ENCODE data around the gene NCBP3. TPM values are rescaled to one million over a fixed set of nuclear protein-coding genes. Genes with fewer than 3 reads are reported as not detected.

The NCBP3 gene
- total RNA-seq, 2 donors from 2014 or later, result 23.4 to 34.2 TPM

DNA sequence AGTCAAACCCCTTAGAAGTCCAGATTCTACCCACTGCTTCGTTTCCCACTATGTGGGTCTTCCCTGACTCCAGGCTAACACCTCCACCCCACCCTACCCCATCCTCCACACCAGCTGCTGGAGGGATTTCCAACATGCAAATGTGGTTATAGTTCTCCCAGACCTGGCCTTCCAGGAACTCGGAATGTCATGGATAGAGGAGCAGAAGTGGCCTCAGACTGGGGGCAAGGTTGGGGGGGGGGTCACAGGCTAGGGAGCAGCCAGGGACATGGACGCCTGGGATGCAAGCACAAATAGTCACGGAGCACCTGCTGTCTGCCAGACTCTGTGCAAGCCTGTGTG is 44.8 kb upstream of the NCBP3 start:
- 57 to 64% methylated on average over 4 of the region's 4 CpGs for WGBS, 2 donors
- Histone ChIP-seq H3K27me3 (no peaks in the 10 kb centered on the region), H3K4me3 (no peak overlapping the region), H3K9me3 (no peaks in the 10 kb centered on the region), H3K4me1 (peaks cover 66% of the 10 kb centered on the region), H3K27ac (no peak overlapping the region), H3K36me3 (replicated peaks in 1 of 2; ENCODE audit: insufficient read depth in 1 of 2, low read depth in 2 of 2) (no peaks in the 10 kb centered on the region)
- intact Hi-C loops (cut with DNase I), result no loop called here
- no peak for ATAC-seq
- no peak for DNase-seq
- TF ChIP-seq, protein P1, sequence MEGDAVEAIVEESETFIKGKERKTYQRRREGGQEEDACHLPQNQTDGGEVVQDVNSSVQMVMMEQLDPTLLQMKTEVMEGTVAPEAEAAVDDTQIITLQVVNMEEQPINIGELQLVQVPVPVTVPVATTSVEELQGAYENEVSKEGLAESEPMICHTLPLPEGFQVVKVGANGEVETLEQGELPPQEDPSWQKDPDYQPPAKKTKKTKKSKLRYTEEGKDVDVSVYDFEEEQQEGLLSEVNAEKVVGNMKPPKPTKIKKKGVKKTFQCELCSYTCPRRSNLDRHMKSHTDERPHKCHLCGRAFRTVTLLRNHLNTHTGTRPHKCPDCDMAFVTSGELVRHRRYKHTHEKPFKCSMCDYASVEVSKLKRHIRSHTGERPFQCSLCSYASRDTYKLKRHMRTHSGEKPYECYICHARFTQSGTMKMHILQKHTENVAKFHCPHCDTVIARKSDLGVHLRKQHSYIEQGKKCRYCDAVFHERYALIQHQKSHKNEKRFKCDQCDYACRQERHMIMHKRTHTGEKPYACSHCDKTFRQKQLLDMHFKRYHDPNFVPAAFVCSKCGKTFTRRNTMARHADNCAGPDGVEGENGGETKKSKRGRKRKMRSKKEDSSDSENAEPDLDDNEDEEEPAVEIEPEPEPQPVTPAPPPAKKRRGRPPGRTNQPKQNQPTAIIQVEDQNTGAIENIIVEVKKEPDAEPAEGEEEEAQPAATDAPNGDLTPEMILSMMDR (IDR thresholded peaks at IDR 0.05), result no peak
- no peak for TF ChIP-seq POLR2A (IDR thresholded peaks at IDR 0.05)

DNA sequence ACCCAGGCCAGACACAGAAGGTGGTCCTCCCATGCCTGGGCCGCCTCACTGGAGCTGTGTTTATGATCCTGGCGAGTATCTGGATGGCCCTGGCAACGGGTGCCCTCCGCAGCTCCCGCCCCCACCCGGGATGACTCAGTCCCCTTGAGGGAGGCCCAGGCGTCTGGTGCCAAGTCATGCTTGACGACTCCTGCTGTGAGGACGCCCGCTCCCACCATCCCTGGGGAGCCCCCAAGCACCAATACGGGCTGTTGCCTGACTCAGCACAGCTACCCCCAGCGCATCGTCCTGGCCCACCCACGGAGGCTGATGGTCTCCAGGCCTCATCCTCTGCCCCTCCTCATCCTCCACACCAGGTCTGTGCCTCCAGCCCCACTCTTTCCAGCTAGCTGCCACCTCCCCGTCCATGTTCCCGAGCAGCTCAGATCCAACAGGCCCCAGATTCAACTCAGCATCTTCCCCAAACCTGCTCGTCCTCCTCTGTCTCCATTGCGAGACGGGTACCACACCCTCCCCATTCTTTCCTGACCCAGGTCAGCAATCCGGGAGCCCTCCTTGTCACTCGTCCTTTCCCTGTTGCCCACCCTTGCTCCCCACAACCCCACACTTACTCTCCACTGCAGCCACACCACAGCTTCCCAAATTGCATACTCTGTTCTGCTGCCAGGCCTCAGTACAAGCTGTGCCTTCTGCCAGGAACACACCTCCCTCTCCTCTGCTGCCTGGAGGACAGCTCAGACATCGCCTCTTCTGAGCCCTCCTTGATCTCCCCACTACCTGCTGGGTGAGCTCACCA is 44.2 kb upstream of the NCBP3 start:
- H3K9me3 ChIP-seq, result no peaks in the 10 kb centered on the region
- peaks cover 60% of the 10 kb centered on the region for H3K4me1 ChIP-seq
- WGBS, 2 donors, result 79 to 82% methylated on average over 20 to 21 of the region's 22 CpGs
- ATAC-seq (no peak), DNase-seq (peak in 3 of 4 donors; percentile 60 to 84 (median 67))
- H3K4me3 ChIP-seq, result no peak overlapping the region
- H3K27me3 ChIP-seq, result no peaks in the 10 kb centered on the region
- H3K27ac ChIP-seq, result peak overlapping the region in 1 of 4 donors; percentile 41
- intact Hi-C loops (cut with DNase I), result no loop called here
- H3K36me3 ChIP-seq (replicated peaks in 1 of 2; ENCODE audit: insufficient read depth in 1 of 2, low read depth in 2 of 2), result no peaks in the 10 kb centered on the region
- TF ChIP-seq POLR2A (IDR thresholded peaks at IDR 0.05), result no peak
- TF ChIP-seq, protein P1 (IDR thresholded peaks at IDR 0.05), result no peak

DNA sequence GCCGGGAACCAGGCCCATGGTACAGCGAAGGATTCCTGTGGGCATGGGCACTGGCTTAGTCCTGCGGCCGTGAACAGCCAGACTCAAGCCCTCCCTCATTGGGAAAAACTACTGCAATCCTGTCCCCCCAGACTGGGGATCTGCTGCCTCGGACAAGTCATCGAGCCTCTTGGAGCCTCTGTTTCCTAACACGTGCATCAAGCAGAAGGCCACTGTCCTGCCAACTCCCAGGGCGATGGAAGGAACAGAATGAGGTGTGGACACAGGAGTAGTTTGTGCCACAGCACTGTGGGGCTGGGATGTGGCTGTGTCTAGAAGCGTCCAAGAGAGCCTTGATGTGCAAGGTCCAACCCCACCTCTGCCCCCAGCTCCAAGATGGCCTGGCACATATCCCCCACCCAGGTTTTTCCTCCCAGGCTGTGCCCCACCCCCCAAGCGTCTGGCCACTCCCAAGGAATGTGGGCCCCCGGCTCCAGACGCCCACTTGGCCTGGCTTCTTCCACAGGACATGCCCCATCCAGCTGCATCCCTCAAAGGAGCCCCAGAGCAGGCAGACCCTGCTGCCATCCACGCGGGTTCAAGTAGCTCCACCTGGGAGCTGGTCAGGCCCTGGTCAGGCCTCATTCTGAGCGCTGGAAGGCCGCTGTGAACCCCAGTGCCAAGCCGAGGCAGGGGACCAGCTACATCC is 43.4 kb upstream of the NCBP3 start:
- TF ChIP-seq POLR2A (IDR thresholded peaks at IDR 0.05), result no peak
- TF ChIP-seq, protein P1 (IDR thresholded peaks at IDR 0.05), result no peak
- Histone ChIP-seq H3K4me3 (no peak overlapping the region), H3K27me3 (no peaks in the 10 kb centered on the region), H3K4me1 (peaks cover 52% of the 10 kb centered on the region), H3K27ac (peak overlapping the region in 1 of 4 donors; percentile 51), H3K9me3 (no peaks in the 10 kb centered on the region), H3K36me3 (replicated peaks in 1 of 2; ENCODE audit: insufficient read depth in 1 of 2, low read depth in 2 of 2) (no peaks in the 10 kb centered on the region)
- 85 to 86% methylated on average over 14 to 16 of the region's 17 CpGs for whole genome bisulfite sequencing, 2 donors
- ATAC-seq, result no peak
- no peak for DNase-seq
- intact Hi-C loops (cut with DNase I), result no loop called here

DNA sequence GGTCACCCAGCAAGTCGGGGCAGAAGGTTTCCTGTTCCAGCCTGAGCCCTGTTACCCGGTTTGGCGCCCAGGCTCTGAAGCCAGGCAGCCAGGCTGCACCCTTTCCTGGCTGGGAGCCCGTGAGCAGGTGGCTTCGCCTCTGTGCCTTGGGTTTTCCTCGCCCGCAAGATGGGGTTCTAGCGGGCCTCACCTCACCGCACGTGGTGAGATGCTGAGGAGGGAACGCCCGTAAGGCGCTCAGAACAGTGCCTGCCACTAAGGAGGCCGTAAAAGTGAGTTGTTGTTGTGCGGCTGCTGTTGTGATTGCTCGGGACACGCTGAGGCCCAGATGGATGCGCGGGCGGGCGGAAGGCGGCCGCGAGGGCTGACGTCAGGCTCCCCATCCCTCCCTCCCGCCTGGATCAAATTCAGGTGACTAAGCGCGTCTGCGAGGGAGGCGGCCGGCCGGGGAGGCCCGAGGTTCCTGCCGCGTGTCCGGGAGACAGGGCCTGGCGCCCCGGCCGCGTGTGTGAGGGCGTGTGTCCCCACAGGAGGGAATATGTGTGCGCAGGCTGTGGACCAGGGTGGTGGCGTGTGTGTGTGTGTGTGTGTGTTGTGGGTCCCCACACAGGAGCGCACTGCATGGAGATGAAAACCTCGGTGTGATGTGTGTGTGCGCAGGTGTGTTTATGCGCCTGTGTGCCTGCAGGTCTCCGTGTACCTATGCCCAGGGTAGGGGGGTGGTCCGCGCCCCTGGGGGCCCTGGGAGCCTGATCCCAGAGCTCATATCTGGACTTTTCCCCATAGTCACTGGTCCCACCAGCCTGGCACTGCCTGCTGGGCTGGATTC is 42.5 kb upstream of the NCBP3 start:
- Histone ChIP-seq H3K9me3 (no peaks in the 10 kb centered on the region), H3K4me1 (peaks cover 43% of the 10 kb centered on the region), H3K27ac (peak overlapping the region in 2 of 4 donors; percentile 50 to 51), H3K4me3 (no peak overlapping the region), H3K27me3 (no peaks in the 10 kb centered on the region), H3K36me3 (replicated peaks in 1 of 2; ENCODE audit: insufficient read depth in 1 of 2, low read depth in 2 of 2) (no peaks in the 10 kb centered on the region)
- ATAC-seq (no peak), DNase-seq (peak; percentile 43 to 67 (median 62))
- intact Hi-C loops (cut with DNase I), result no loop called here
- WGBS, 2 donors, result 69 to 88% methylated on average over 28 to 44 of the region's 50 CpGs
- peak in 1 of 3 donors; percentile 11 for TF ChIP-seq POLR2A (IDR thresholded peaks at IDR 0.05)
- TF ChIP-seq, protein P1 (IDR thresholded peaks at IDR 0.05), result no peak

All from body of pancreas (tissue), 4 donors.